ENCODE results near the gene SCAF4. TPM values are rescaled to one million over a fixed set of nuclear protein-coding genes. Genes with fewer than 3 reads are reported as not detected.

The SCAF4 gene
- total and polyA plus RNA-seq, 9 of the 15 experiments (the other 6 are each of a cell fraction or from before 2014, with no cell fraction given), result 2.3 to 55.7 (median 17.2) TPM

DNA sequence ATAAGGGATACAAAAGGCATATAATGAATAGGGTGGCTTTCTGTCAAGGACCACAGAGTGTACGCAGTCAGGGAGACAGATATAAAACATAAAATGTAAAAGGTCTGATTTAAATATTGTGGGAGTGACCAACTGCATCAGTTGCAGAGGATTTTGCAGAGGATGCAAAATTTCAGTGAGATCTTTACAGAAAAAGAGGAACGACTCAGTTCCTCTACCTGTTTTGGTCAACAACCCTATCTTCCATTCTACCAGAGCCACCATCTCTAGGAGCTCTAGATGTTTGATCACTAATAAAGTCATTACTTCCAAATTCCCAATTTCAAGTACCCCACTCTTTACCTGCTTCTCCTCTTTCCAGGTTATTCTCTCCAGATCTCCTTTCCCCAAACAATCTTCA, 56.0 kb downstream of the SCAF4 start (continued):
- TF ChIP-seq, protein P1, sequence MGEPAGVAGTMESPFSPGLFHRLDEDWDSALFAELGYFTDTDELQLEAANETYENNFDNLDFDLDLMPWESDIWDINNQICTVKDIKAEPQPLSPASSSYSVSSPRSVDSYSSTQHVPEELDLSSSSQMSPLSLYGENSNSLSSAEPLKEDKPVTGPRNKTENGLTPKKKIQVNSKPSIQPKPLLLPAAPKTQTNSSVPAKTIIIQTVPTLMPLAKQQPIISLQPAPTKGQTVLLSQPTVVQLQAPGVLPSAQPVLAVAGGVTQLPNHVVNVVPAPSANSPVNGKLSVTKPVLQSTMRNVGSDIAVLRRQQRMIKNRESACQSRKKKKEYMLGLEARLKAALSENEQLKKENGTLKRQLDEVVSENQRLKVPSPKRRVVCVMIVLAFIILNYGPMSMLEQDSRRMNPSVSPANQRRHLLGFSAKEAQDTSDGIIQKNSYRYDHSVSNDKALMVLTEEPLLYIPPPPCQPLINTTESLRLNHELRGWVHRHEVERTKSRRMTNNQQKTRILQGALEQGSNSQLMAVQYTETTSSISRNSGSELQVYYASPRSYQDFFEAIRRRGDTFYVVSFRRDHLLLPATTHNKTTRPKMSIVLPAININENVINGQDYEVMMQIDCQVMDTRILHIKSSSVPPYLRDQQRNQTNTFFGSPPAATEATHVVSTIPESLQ (CRISPR knock-in tag; IDR thresholded peaks at IDR 0.05), result no peak
- TF ChIP-seq MAZ (CRISPR knock-in tag; conservative IDR thresholded peaks at IDR 0.05 in 1 of 2, IDR thresholded peaks at IDR 0.05 in 1 of 2) (no peak), C11orf30 (IDR thresholded peaks at IDR 0.05; ENCODE audit: low read depth) (peak; percentile 46), DIDO1 (tag; IDR thresholded peaks at IDR 0.05; ENCODE audit: low read depth) (no peak), ZSCAN32 (CRISPR knock-in tag; IDR thresholded peaks at IDR 0.05) (no peak), SIX5 (IDR thresholded peaks at IDR 0.05; ENCODE audit: borderline replicate concordance in 1 of 2, insufficient read depth in 1 of 2, low read depth in 1 of 2, low read length in 2 of 2) (no peak), FOXA3 (CRISPR knock-in tag; conservative IDR thresholded peaks at IDR 0.05 in 1 of 2, IDR thresholded peaks at IDR 0.05 in 1 of 2) (no peak), RAD21 (CRISPR knock-in tag; conservative IDR thresholded peaks at IDR 0.05 in 1 of 2, IDR thresholded peaks at IDR 0.05 in 1 of 2) (no peak), POLR2G (IDR thresholded peaks at IDR 0.05; ENCODE audit: low read depth, low read length) (peak; percentile 28; the same call in 1 of the 2 replicates), ZNF239 (CRISPR knock-in tag; IDR thresholded peaks at IDR 0.05) (no peak), SAFB (IDR thresholded peaks at IDR 0.05; ENCODE audit: borderline replicate concordance, low read depth, low read length) (no peak), ELF4 (CRISPR knock-in tag; IDR thresholded peaks at IDR 0.05) (no peak), ZNF668 (CRISPR knock-in tag; IDR thresholded peaks at IDR 0.05) (no peak), MAFF (IDR thresholded peaks at IDR 0.05; ENCODE audit: low read length) (peak; percentile 10; the same call in 1 of the 2 replicates), MED1 (CRISPR knock-in tag; IDR thresholded peaks at IDR 0.05; ENCODE audit: borderline replicate concordance) (no peak), NR1H2 (CRISPR knock-in tag; IDR thresholded peaks at IDR 0.05) (no peak), MXI1 (IDR thresholded peaks at IDR 0.05; ENCODE audit: low read depth, low read length) (no peak), HDAC6 (IDR thresholded peaks at IDR 0.05; ENCODE audit: low read depth, low read length) (no peak), KLF6 (CRISPR knock-in tag; IDR thresholded peaks at IDR 0.05; ENCODE audit: borderline replicate concordance) (no peak), ZNF324 (CRISPR knock-in tag; IDR thresholded peaks at IDR 0.05) (no peak), ZEB2 (IDR thresholded peaks at IDR 0.05) (no peak), NBN (IDR thresholded peaks at IDR 0.05; ENCODE audit: low read depth) (no peak)
- TF ChIP-seq, protein P2, sequence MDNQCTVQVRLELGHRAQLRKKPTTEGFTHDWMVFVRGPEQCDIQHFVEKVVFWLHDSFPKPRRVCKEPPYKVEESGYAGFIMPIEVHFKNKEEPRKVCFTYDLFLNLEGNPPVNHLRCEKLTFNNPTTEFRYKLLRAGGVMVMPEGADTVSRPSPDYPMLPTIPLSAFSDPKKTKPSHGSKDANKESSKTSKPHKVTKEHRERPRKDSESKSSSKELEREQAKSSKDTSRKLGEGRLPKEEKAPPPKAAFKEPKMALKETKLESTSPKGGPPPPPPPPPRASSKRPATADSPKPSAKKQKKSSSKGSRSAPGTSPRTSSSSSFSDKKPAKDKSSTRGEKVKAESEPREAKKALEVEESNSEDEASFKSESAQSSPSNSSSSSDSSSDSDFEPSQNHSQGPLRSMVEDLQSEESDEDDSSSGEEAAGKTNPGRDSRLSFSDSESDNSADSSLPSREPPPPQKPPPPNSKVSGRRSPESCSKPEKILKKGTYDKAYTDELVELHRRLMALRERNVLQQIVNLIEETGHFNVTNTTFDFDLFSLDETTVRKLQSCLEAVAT (IDR thresholded peaks at IDR 0.05), result no peak
- TF ChIP-seq, protein P3, sequence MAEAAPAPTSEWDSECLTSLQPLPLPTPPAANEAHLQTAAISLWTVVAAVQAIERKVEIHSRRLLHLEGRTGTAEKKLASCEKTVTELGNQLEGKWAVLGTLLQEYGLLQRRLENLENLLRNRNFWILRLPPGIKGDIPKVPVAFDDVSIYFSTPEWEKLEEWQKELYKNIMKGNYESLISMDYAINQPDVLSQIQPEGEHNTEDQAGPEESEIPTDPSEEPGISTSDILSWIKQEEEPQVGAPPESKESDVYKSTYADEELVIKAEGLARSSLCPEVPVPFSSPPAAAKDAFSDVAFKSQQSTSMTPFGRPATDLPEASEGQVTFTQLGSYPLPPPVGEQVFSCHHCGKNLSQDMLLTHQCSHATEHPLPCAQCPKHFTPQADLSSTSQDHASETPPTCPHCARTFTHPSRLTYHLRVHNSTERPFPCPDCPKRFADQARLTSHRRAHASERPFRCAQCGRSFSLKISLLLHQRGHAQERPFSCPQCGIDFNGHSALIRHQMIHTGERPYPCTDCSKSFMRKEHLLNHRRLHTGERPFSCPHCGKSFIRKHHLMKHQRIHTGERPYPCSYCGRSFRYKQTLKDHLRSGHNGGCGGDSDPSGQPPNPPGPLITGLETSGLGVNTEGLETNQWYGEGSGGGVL (CRISPR knock-in tag; IDR thresholded peaks at IDR 0.05), result no peak
- TF ChIP-seq, protein P4, sequence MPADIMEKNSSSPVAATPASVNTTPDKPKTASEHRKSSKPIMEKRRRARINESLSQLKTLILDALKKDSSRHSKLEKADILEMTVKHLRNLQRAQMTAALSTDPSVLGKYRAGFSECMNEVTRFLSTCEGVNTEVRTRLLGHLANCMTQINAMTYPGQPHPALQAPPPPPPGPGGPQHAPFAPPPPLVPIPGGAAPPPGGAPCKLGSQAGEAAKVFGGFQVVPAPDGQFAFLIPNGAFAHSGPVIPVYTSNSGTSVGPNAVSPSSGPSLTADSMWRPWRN (IDR thresholded peaks at IDR 0.05; ENCODE audit: low read depth), result no peak

All from K562 (cell line).